HG02610 (cell line): ENCODE data around the gene KCTD2.
A peak's percentile ranks its signal among the peaks of the same experiment; 100 is the strongest.
"Not testable (repeated sequence)": the region's sequence is repeated elsewhere in the genome, so short reads cannot be mapped to it uniquely, and the experiment has no call there.

ENCODE experiments used
- ATAC-seq: cut with Tn5 transposase; IDR thresholded peaks from one replicate; pipeline ENCODE4 v1.9.1; 2021; ENCODE audit warnings: mild to moderate bottlenecking, moderate library complexity; ENCODE audit not compliant: unreplicated experiment

KCTD2 gene

GRCh38 chr17:75019710-75020109, 27.3 kb upstream of the KCTD2 start:
- ATAC-seq, result no peak

GRCh38 chr17:75020331-75021110, 26.5 kb upstream of the KCTD2 start:
- no peak for ATAC-seq

- no peak for ATAC-seq
Measured at GRCh38 chr17:75024686-75025397, 22.2 kb upstream of the KCTD2 start.

- ATAC-seq, result not testable (repeated sequence)
Measured at GRCh38 chr17:75025398-75025734, 21.7 kb upstream of the KCTD2 start.

DNA sequence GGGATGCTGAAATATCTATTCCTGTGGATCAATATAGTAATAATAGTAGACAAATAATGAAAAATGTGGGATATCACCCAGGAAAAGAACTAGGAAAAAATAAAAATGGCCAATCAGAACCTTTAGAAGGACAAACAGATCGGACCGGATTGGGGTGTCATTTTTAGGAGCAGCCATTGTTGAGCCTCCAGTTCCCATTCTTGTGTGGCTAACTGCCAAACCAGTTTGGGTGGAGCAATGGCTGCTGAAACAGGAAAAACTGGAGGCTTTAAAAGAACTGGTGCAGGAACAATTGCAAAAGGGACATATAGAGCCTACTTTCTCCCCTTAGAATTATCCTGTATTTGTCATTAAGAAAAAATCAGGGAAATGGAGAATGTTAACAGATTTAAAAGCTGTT, 20.4 kb upstream of the KCTD2 start:
- not testable (repeated sequence) for ATAC-seq

- no peak for ATAC-seq
Measured at GRCh38 chr17:75030161-75030560, 16.9 kb upstream of the KCTD2 start.

DNA sequence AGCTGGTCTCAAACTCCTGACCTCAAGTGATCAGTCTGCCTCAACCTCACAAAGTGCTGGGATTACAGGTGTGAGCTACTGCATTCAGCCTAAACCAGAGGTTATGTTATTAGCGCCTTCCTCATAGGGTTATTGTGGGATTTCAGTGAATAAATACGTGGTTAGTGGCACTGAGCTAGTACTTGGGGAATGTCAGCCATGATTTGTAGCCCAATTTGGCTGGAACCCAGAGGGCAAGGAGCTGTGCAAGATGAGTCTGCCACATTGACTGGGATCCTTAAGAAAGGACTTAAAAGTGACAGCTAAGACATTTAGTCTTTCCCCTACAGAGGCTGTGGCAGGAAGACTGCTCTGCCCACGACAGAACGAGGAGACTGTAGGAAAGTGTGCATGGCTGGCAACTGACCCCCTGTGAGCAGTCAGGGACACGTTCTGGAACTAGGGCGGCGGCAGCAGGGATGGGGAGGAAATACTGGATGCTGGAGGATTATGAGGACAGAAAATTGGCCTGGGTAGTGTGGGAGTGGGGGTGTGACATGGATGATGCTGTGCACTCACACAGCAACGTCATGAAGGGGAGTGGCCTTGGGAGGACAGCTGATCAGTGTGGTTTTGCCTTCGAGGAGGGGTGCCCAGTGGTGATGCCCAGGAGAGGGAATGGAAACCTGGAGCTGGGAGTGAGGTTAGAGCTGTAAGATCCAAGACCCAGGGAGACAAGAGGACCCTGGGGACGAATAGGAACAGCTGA, 14.9 kb upstream of the KCTD2 start:
- no peak for ATAC-seq

- ATAC-seq, result no peak
Measured at GRCh38 chr17:75032720-75033280, 14.2 kb upstream of the KCTD2 start.

DNA sequence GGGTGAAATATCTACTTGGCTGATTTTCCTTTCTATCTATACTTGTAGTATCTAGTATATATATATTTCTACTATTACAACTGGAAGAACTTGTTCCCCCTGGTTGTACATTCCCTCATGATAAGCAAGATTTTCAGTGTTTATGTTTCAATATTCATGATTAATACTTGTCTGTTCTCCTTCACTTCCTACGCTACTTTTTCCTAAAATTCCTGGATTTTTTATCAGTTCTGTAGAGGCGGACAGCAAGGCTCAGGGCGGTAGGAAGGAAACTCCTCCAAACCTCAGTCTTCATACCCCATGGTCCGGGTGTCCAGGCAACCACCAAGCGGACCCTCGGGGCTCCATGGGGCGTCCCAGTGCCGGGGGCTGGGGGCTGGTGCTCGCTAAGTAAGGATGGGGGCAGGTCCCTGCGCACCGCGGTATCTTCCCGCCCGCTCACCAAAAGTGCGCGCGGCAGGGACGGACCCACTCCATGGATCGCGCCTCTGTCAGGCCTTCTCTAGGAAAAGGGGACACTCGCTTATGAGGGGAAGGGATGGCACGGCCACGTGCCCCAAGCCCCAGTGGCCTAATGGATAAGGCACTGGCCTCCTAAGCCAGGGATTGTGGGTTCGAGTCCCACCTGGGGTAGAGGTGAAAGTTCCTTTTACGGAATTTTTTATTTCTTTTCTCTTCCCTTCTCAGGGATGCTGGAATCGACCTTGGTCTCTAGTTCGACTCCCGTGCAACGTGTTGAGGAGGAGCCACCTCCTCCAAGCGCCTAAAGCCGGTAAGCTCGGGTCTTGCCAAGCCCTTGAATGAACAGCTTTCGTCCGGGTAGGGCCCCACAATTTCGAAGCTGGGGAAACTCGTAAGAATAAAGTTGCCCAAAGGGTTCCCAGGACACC, 13.4 kb upstream of the KCTD2 start:
- ATAC-seq, result peak; percentile 32

- ATAC-seq, result peak; percentile 56
Measured at GRCh38 chr17:75034236-75034908, 12.7 kb upstream of the KCTD2 start.

- no peak for ATAC-seq
Measured at GRCh38 chr17:75036643-75037268, 10.3 kb upstream of the KCTD2 start.

DNA sequence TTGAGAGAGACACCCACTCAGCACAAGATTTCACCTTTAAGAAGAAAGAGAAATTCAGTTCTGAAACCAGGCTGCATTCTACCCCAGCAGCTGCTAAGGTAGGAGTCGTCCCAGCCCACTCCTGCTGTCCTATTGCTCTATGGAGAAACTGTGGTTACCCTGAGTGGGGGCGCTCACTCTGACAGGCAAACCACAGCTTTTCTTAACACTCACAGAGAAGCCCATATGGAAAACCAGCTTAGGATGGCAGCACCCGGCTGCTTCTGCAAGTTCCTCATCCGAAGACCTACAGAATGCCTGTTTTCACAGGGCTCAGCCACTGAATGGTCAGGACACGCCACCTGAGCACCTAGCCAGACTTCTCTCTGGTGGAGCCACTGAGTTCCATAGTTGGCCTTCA, 7.8 kb upstream of the KCTD2 start:
- no peak for ATAC-seq

DNA sequence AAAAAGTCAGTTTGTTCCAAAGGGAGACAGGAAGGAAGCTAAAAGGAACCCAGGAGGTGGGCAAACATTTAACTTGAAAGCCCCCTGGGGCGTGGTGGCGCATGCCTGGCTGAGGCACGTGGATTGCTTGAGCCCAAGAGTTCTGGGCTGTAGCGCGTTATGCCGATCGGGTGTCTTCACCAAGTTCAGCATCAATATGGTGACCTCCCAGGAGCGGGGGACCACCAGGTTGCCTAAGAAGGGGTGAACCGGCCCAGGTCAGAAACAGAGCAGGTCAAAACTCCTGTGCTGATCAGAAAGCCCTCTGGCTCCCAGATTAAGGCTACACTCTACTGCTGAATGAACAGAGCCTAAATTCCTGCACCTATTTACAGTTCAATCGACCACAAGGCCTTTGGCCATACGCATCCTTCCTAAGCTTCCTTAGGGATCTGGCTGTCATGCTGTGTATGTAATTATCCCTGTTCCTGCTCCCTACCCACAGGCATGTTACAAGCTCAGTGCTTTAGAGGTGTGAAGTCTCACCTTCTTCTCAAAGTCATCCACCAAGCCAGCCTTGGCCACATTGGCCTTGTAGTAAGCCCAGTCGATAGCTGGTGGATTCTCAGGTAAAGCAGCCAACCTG, 5.3 kb upstream of the KCTD2 start:
- ATAC-seq, result no peak

- not testable (repeated sequence) for ATAC-seq
Measured at GRCh38 chr17:75043789-75044188, 3.2 kb upstream of the KCTD2 start.

- ATAC-seq, result no peak
Measured at GRCh38 chr17:75044716-75045115, 2.3 kb upstream of the KCTD2 start.

DNA sequence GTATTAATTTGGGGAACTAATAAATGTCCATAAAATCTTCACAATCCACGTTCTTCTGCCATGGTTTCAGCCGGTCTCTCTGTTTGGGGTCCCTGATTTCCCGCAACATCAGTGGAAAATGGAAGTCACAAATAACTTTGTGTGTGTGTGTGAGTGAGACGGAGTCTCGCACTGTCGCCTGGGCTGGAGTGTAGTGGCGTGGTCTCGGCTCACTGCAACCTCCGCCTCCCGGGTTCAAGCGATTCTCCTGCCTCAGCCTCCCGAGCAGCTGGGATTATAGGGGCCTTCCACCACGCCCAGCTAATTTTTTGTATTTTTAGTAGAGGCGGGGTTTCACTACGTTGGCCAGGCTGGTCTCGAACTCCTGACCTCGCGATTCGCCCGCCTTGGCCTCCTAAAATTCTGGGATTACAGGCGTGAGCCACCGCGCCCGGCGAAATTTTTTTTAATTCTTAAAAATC, 1.0 kb upstream of the KCTD2 start:
- ATAC-seq, result not testable (repeated sequence)

GRCh38 chr17:75047398-75048098, 523 bp downstream of the KCTD2 start:
- peak; percentile 13 for ATAC-seq

GRCh38 chr17:75048249-75048878, 1.3 kb downstream of the KCTD2 start:
- no peak for ATAC-seq
